ENCODE measurements around the gene LIN28A.

Gene LIN28A

GRCh38 chr1:26388791-26389445 lies 21.7 kb upstream of the LIN28A start:
- no peak for DNase-seq

DNA sequence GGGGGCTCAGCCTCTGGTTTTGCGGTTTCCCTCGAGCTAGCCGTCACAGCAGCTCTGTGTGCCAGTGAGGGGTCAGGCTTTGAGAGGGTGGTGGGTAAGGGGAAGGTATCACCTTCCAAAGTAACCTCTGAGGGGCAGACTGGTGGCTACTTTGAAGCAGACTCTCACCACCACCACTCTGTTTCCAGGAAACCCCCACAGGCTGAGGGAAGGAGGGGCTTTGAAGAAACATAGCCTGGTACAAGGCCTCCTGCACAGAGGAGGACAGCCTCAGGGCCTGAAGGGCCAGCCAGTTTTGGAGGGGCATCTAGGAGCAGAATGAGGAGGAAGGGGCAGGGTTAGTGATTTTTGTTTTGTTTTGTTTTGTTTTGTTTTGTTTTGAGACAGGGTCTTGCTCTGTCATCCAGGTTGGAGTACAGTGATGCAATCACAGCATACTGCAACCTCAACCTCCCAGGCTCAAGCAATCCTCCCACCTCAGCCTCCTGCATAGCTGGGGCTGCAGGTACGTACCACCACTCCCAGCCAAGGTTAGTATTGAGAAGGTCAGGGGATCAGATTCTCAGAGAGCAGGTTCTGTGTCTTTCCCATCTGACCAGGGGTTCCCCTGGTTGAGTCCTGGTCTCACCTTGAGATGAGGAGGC lies 20.9 kb upstream of the LIN28A start:
- DNase-seq: no peak

GRCh38 chr1:26391450-26391849 lies 19.2 kb upstream of the LIN28A start:
- peak in 3 of 14 donors; percentile 1 to 5 (median 1) for DNase-seq

- DNase-seq: no peak
These were observed 14.9 kb upstream of the LIN28A start for GRCh38 chr1:26395754-26396153.

- DNase-seq: no peak
These were observed 11.6 kb upstream of the LIN28A start for GRCh38 chr1:26399034-26399433.

- DNase-seq: no peak
These were observed 8.7 kb upstream of the LIN28A start for GRCh38 chr1:26401891-26402290.

- no peak for DNase-seq
These were observed 7.0 kb upstream of the LIN28A start for GRCh38 chr1:26403656-26404055.

DNA sequence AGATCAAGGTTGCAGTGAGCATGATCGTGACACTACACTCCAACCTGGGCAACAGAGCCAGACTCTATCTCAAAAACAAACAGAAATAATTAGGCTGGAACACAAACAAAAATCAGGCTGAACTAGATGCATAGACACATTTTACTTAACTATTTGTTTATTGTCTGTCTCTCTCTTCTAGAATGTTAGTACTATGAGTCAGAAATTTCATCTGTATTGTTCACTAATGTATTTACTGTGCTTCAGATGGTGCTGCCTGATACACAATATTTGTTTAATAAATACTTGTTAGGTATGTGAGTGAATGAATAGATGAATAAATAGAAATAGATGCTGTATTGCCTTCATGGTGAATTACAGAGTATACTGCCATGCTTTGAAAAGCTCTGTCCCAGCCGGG lies 6.0 kb upstream of the LIN28A start:
- no peak for DNase-seq

DNA sequence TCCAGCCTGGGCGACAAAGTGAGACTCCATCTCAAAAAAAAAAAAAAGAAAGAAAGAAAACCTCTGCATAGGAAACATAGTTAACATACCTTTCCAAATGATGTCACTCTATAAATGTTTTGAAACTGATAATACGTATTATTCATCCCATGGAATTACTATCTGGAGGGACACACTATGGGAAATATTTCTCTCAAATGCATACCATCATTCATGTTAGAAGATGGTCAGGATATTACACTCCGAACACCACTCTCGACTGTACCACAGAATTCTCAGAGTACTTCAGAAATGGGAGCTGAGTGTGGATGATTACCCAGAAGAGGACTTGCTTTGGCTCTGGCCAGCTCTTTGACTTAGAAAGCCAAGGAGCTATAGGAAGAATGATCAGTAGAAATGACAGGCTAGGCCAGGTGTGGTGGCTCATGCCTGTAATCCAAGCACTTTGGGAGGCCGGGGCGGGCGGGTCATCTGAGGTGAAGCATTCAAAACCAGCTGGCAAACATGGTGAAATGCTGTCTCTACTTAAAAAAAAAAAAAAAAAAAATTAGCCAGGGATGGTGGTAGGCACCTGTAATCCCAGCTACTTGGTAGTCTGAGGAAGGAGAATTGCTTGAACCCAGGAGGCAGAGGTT lies 5.2 kb upstream of the LIN28A start:
- DNase-seq: no peak

- peak in 11 of 14 donors; percentile 2 to 63 (median 31) for DNase-seq
These were observed 2.0 kb upstream of the LIN28A start for GRCh38 chr1:26408604-26409003.

DNA sequence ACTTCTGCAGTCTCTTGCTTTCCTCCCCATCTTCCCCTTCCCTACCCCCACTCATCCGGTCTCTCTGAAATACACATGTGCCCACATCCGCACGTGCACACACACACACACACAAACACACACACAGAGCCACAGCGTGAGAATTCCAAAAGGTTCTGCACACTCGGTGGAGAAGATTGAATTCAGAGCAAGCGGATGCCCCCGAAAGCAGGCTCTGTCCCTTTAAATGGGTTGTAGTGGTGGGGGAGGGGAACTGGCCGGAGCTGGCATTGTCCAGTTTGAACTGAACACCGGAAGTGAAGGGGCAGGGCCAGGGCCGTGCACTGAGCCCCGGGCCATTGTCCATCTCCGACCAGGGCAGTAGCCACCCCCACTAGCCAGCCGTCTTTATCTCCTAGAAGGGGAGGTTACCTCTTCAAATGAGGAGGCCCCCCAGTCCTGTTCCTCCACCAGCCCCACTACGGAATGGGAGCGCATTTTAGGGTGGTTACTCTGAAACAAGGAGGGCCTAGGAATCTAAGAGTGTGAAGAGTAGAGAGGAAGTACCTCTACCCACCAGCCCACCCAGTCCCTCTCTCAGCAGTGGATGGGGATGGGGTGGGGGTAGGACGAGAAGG lies 1.3 kb upstream of the LIN28A start:
- DNase-seq: no peak

- DNase-seq: no peak
These were observed 1.0 kb downstream of the LIN28A start for GRCh38 chr1:26411624-26412074.

DNA sequence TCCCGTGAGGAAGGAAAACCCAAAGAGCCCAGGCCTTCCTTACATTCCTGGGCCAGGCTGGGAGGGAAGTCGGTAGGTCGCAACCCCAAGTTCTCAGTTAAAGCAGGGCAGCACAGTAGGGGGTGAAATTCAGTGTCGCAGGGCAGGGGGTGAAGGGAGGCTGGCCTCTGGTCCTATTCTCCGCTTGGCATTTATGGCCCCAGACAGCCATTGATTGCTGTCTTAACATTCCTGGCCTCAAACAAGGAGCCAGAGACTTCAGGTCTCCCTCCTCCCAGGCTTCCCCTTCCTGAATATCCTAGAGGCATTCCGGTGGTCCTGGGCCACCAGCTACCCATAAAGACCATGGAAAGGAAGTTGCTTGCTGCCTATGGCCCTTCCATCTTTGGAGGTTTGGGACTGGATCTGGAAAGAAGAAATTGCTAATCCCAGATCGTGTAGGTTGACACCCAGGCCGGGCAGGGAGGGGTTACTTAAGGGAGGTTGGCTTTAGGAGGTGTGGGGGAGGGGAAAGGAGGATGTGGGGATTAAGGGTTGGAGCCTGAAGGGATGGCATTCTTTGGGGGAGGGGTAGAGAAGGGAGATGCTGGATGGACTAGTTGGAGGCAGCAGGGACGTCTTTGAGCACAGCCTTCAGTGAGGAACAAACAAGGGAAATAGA lies 1.7 kb downstream of the LIN28A start:
- no peak for DNase-seq

DNA sequence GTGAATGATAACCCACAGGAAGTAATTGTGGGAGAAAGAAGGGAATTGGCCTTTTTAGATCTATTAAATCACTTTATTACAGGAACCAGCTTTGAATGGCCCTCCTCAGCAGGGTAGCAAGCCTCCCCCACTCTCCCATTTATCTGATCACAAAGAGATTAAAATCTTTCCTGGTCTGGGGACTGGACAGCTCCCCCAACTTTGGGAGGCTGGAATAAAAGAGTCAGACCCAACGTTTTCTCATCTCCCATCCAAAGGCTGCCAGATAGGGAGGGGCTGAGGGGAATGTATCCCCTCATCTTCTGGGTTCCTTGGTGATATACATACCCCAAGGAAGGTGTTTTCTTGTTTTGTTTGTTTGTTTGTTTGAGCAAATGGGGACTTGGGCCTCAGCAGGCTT lies 2.4 kb downstream of the LIN28A start:
- no peak for DNase-seq

DNA sequence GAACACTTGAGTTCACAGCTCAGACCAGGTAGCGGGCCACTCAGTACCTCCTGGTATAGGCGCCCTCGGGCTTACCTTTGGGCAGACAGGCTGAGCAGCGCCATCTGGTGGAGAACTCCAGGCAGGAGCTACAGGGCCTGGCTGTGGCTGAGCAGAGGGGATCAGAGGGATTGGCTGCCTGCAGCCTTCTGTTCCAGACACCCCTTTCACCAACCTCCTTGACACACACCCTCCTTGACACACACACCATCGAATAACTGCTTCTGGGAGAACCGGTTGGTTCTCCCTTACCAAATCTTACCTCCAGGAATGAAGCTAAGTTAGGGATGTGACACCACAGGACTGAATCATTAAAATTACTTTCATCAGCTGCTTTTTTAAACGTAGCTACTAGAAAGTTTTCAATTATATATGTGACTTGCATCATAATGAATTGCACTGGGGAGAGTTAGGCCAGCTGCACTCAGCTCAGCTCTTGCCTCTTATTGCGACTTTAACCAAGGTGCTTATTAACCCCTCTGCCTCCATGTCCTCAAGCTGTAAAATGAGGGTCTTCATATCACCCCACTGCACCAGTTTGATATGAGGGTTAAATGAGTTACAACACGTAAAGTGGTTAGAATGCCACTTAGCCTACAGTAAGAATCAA lies 6.6 kb downstream of the LIN28A start:
- DNase-seq: peak in 9 of 14 donors; percentile 1 to 38 (median 13)

- no peak for DNase-seq
These were observed 8.3 kb downstream of the LIN28A start for GRCh38 chr1:26418865-26419349.

- no peak for DNase-seq
These were observed 8.9 kb downstream of the LIN28A start for GRCh38 chr1:26419494-26419893.

- no peak for DNase-seq
These were observed 19.1 kb downstream of the LIN28A start for GRCh38 chr1:26429721-26430120.

- DNase-seq: peak; percentile 91 to 99 (median 98)
These were observed 21.5 kb downstream of the LIN28A start, which contains the start of gene DHDDS for GRCh38 chr1:26431979-26432695. TSS of gene DHDDS (plus strand) at chr1:26432321. CDS start at chr1:26432946, 625 bp downstream.

DNA sequence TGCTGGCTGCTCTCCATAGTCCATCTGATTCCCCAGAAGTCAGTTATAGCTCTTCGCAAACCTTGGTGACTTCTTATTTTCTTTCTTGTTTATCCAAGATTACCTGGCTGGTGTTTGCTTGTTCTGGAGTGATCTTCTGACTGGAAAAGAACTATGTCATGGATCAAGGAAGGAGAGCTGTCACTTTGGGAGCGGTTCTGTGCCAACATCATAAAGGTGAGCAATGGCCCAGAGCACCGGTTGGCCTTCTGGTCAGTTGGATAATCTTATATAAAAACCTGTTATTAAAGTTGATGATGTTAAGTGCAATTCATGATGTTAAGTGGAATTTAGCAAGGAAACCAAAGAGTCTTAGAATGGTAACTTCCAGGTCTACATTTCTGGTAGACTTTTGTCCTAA lies 22.2 kb downstream of the LIN28A start:
- DNase-seq: no peak

GRCh38 chr1:26434161-26434752 lies 23.6 kb downstream of the LIN28A start:
- peak in 1 of 14 donors; percentile 76 for DNase-seq
